GM18520 (cell line): ENCODE measurements around the gene TRAK1.

Experiments
- ATAC-seq: cut with Tn5 transposase; IDR thresholded peaks from one replicate; pipeline ENCODE4 v1.9.1; 2021; ENCODE audit not compliant: unreplicated experiment

The TRAK1 gene

DNA sequence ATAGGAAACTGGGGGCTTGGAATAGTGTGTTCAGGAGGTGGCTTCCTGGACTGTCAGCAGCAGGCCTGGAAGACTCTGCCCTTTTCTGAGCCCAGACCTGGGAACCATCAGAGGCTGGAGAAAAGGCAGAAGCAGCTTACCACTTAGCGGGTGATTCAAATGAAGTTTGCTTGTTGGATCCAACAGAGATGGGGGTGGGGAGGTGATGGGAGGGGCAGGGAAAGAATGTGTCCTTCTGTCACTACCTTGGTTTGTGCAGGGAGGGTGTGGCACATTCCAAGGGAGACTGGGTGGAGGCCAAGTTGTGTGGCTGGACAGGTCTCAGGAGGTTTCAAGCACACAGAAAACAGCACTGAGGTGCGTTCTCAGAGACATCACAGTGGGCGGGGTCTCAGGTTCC lies 58.8 kb downstream of the TRAK1 start:
- no peak for ATAC-seq

GRCh38 chr3:42151596-42152168 lies 60.5 kb downstream of the TRAK1 start:
- ATAC-seq, result no peak

DNA sequence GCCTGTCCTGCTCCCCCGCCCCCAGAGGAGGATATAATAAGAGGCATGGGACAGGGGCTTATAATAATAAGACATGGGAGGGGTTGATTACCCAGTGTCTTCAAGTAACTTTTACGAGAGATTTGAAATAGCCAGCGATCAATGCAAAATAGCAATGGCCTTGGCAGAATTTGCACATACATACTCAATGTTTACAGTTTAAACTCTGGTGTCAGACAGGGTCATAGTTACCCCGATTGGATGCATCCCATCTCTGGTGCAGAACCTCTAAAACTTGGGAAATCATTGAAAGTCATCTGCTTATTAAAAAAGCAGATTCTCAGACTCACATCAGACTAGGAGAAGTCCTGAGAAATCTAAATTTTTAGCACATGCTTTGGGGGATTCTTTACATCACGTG lies 61.0 kb downstream of the TRAK1 start:
- ATAC-seq, result no peak

DNA sequence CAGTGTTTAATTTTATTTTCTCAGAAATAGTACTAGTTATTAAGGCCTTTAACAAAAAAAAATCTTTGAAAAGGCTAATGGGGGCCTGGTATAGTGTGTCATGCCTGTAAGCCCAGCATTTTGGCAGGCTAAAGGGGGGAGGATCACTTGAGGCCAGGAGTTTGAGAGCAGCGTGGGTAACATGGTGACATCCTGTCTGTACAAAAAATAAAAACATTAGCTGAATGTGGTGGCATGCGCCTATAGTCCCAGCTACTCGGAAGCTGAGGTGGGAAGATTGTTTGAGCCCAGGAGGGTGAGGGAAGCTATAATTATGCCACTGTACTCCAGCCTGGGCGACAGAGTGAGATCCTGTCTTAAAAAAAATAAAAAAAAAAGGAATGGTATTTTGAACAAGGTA lies 61.9 kb downstream of the TRAK1 start:
- ATAC-seq, result no peak

DNA sequence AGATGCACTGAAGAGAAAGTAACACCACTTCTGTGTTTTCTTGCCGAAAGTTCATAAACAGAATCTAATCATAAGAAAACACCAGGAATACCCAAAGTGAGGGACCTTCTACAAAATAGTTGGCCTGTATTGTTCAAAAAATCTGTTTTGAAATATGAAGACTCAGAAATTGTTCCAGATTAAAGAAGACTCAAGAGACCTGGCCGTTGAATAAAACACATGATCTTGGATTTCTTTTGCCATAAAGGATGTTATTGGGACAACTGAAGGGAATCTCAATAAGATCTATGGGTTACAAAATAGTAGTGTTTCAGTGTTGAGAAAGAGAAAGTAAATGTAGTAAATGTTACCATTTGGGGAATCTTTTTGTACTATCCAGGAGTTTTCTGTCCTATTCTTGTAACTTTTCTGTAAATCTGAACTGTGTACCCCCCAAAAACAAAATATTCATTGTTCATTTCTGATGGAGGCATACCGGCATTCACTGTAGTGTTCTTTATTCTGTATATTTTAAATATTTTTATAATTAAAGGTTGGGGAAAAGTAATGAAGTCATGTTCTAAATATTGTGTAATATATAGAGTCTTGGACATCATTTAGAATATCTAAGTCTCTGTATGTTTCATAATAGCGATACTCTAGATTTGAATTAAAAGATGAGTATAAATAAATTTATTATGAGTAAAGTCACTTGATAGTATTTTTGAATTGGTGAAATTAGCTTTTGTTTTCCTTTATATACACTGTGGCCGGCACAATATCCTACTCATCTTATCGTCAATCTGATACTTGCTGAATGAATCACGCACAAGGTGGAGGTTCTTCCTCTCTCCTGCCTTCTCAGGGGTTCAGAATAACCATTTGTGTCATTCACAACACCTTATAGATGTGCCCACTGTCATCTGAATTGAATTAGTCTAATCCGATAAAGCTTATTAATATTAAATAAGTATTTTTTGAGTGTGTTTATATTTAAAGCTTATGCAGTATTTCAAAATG lies 66.7 kb downstream of the TRAK1 start:
- ATAC-seq, result no peak

DNA sequence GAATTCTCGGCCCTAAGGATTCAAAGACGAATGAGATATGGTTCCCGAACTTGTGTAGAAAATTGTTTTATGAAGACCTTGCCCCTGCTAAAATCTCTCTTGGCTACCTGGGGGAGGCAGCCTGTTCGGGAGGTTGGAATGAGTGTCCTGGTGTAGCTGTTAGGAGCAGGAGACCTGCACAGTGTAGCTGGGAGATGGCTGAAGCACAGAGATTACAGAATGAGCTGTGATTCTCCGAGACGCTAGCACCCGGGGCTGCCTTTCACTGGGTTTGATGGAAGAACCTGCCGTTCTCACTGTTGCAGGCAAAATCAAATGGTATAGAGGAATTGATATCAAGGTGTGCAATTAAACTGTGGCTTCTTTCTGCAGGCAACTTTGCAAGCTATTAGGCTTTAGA lies 68.0 kb downstream of the TRAK1 start:
- ATAC-seq, result no peak

GRCh38 chr3:42159706-42160472 lies 68.7 kb downstream of the TRAK1 start:
- ATAC-seq, result no peak

DNA sequence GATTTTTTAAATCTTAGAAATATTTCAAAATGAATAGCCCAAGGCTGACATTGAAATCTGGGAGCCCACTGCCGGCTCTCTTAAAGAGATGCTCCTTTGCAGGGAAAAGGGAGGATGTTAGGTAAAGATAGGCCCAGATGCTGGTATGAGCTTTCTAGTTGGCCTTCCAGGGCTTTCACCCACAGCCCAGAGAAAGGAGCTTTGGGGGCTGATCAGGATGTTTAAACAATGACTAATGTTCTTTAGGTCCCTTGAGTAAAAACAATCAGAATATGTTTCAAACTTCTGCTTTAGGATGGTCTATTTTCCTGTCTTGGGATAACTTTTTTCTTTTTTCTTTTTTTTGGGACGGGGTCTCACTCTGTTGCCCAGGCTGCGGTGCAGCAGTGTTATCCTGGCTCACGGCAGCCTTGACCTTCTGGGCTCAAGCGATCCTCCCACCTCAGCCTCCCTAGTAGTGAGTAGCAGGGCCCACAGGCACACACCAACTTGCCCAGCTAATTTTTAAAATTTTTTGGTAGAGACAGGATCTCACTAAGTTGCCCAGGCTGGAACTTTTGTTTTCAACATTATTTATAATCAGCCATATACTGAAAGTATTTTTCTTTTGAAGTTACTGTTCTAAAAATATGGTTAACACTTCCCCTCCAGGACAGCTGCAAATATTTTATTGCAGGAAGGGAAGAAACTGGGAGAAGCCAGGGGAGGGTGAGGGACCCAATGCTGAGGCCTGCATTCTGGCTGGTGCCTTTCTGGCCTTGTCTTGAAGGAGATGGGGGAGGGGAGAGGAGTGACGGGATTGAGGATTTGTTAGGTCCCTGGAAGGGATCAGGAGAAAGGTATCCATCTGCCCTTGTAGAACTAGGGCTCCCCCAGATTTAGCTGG lies 70.1 kb downstream of the TRAK1 start:
- ATAC-seq, result no peak

GRCh38 chr3:42162462-42162861 lies 71.3 kb downstream of the TRAK1 start:
- ATAC-seq, result no peak

- ATAC-seq, result no peak
These were observed 72.6 kb downstream of the TRAK1 start for GRCh38 chr3:42163622-42164244.

DNA sequence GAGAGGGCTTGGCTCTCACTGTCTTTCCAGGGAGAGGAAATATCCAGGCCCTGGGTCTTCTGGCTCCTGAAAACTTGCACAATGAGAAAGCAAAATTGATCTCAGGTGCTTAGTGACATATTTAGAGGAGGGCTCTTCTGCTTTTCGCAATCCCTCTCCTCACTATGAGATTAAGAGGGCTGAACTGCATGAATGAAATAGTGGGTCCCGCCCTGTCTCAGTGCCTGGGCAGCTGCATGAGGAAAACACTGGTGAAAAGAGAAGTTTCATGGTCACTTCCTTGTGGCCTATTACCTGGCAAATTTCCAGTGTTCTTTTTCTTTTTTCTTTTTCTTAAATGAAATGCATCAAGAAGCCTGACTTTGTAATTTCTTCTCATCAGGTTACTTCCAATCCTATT lies 73.5 kb downstream of the TRAK1 start:
- no peak for ATAC-seq

GRCh38 chr3:42165211-42165610 lies 74.1 kb downstream of the TRAK1 start:
- no peak for ATAC-seq

DNA sequence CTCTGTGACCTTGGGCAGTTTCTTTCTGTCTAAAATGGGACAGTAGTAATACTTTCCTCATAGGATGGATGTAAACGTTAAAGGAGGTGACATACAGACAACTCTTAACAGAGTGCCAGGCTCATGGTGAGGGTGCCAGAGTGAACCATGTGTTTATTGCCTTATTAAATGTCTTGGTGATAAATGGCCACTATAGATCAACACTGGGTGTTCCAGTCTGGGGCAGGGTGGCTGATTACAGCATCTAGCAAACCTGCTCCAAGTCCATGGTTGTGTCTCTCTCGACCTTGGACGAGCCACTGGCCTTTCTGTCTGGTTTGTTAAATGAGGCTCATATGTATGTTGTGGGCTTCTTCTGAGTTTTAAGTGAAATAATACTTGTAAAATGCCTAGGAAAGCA lies 75.1 kb downstream of the TRAK1 start:
- ATAC-seq, result no peak

- ATAC-seq, result no peak
These were observed 75.6 kb downstream of the TRAK1 start for GRCh38 chr3:42166662-42167300.

DNA sequence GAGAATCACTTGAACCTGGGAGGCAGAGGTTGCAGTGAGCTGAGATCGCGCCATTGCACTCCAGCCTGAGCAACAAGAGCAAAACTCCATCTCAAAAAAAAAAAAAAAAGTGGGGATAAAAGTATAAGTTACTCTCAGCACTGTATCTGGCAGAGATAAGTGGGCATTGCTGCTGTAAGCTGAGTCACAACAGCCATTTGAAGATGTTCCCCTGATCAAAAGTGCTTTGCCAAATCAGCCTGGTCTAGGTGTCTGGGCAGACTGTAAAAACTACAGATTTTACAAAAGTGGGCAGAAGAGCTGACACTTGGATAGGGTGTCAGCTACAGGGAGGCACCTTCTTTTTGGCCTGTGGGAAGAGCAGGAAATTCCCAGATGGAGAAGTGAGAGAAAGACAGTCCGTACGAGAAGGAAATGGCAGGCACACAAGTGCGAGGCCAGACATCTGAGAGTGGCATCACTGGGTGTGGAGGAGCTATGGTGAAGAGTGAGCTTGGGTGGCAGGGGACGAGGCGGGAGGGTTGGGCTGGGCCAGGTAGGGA lies 78.5 kb downstream of the TRAK1 start:
- no peak for ATAC-seq

DNA sequence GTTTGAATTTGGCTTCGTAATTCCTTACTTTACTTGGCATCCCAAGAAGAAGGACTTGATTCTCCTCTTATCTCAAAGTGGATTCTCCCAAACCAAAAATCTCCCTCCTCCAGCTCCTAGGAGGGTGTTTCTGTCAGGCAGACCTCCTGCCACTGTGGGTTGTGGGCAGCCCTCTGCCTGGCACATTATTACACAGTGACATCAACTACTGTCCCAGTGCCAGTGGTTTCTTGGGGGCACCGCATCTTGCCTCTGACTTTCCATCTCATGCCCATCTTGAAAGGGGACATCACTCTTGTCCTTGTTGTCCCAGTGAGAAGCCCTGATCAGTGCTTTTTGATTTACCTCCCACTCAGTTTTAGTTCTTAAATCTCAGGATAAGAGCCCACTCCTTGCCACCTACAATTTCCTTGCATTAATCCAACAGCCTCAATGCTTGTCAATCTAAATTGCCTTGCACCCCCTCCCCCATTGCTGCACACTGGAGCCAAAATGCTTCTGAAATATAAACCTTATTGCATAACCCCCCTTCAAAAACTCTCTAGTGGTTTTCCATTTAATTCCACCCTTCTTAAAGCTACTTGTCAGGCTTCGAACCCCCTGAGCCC lies 81.0 kb downstream of the TRAK1 start:
- ATAC-seq, result no peak

- no peak for ATAC-seq
These were observed 82.2 kb downstream of the TRAK1 start for GRCh38 chr3:42173307-42173706.

- no peak for ATAC-seq
These were observed 83.7 kb downstream of the TRAK1 start for GRCh38 chr3:42174679-42175385.
